ENCODE data around the gene SMARCB1. TPM values are rescaled to one million over a fixed set of nuclear protein-coding genes. Genes with fewer than 3 reads are reported as not detected.

SMARCB1 gene
- polyA plus RNA-seq, 1 donor (not counting 4 experiments of a cell fraction or from before 2014, with no cell fraction given), result 95.2 TPM

- H3K4me2 ChIP-seq (ENCODE audit: control insufficient read depth, extremely low read depth, insufficient read depth, low read depth, low read length), result no peak overlapping the region
- peaks cover 8% of the 10 kb centered on the region for H3K27me3 ChIP-seq (ENCODE audit: control insufficient read depth, extremely low read depth, insufficient read depth, low read length)
- dilution Hi-C loops (cut with MboI; ENCODE audit: extremely low pct_ligation_motif_present, low sequenced_read_pairs), result no loop called here
- FAIRE-seq (no peak), DNase-seq (ENCODE audit: low read depth, low spot score) (no peak)
- no peak overlapping the region for H3K4me3 ChIP-seq (ENCODE audit: control insufficient read depth in 2 of 3, extremely low read depth in 1 of 3, insufficient read depth in 2 of 3, low read depth in 1 of 3, low read length in 3 of 3)
- peaks cover 3% of the 10 kb centered on the region for H3K4me1 ChIP-seq (ENCODE audit: control insufficient read depth, extremely low read depth, insufficient read depth, low read length)
- H4K20me1 ChIP-seq (ENCODE audit: control insufficient read depth, extremely low read depth, insufficient read depth, low read length), result no peaks in the 10 kb centered on the region
- no peaks in the 10 kb centered on the region for H3K9me3 ChIP-seq (ENCODE audit: control insufficient read depth, low read depth, low read length)
- H3K27ac ChIP-seq (ENCODE audit: control insufficient read depth, insufficient read depth, low read length), result no peak overlapping the region
- H3K36me3 ChIP-seq (ENCODE audit: control insufficient read depth in 2 of 2, extremely low read depth in 1 of 2, insufficient read depth in 2 of 2, low read length in 2 of 2), result no peaks in the 10 kb centered on the region
- no peak overlapping the region for H2AFZ ChIP-seq (ENCODE audit: control insufficient read depth, low read length)
- no peak overlapping the region for H3K9ac ChIP-seq (ENCODE audit: control insufficient read depth, extremely low read depth, insufficient read depth, low read length)
- no peaks in the 10 kb centered on the region for H3K79me2 ChIP-seq (ENCODE audit: control insufficient read depth, insufficient read depth, low read length)
- no peak for TF ChIP-seq CTCF (optimal IDR thresholded peaks at IDR 0.05 in 1 of 3, IDR thresholded peaks at IDR 0.05 in 1 of 3, conservative IDR thresholded peaks at IDR 0.05 in 1 of 3; ENCODE audit: extremely low read depth in 1 of 3, insufficient read depth in 2 of 3, low read length in 3 of 3)
- TF ChIP-seq EZH2 (IDR thresholded peaks at IDR 0.05; ENCODE audit: low read length), result no peak
- H3K9me1 ChIP-seq (ENCODE audit: control insufficient read depth, extremely low read depth, insufficient read depth, low read length), result no peaks in the 10 kb centered on the region
These were observed 22.8 kb upstream of the SMARCB1 start for GRCh38 chr22:23763954-23764353.

GRCh38 chr22:23764899-23765881 is 21.6 kb upstream of the SMARCB1 start:
- dilution Hi-C loops (cut with MboI; ENCODE audit: extremely low pct_ligation_motif_present, low sequenced_read_pairs), result no loop called here
- H3K27ac ChIP-seq (ENCODE audit: control insufficient read depth, insufficient read depth, low read length), result no peak overlapping the region

More at GRCh38 chr22:23764899-23765881, 21.6 kb upstream of the SMARCB1 start:
- Histone ChIP-seq H3K36me3 (ENCODE audit: control insufficient read depth in 2 of 2, extremely low read depth in 1 of 2, insufficient read depth in 2 of 2, low read length in 2 of 2) (no peaks in the 10 kb centered on the region), H3K9me1 (ENCODE audit: control insufficient read depth, extremely low read depth, insufficient read depth, low read length) (no peaks in the 10 kb centered on the region), H4K20me1 (ENCODE audit: control insufficient read depth, extremely low read depth, insufficient read depth, low read length) (no peaks in the 10 kb centered on the region), H3K9me3 (ENCODE audit: control insufficient read depth, low read depth, low read length) (no peaks in the 10 kb centered on the region), H2AFZ (ENCODE audit: control insufficient read depth, low read length) (no peak overlapping the region), H3K4me2 (ENCODE audit: control insufficient read depth, extremely low read depth, insufficient read depth, low read depth, low read length) (no peak overlapping the region), H3K27me3 (ENCODE audit: control insufficient read depth, extremely low read depth, insufficient read depth, low read length) (peaks cover 8% of the 10 kb centered on the region), H3K79me2 (ENCODE audit: control insufficient read depth, insufficient read depth, low read length) (no peaks in the 10 kb centered on the region), H3K4me3 (ENCODE audit: control insufficient read depth in 2 of 3, extremely low read depth in 1 of 3, insufficient read depth in 2 of 3, low read depth in 1 of 3, low read length in 3 of 3) (no peak overlapping the region), H3K4me1 (ENCODE audit: control insufficient read depth, extremely low read depth, insufficient read depth, low read length) (peaks cover 3% of the 10 kb centered on the region), H3K9ac (ENCODE audit: control insufficient read depth, extremely low read depth, insufficient read depth, low read length) (no peak overlapping the region)
- DNase-seq (ENCODE audit: low read depth, low spot score) (no peak), FAIRE-seq (no peak)
- TF ChIP-seq EZH2 (IDR thresholded peaks at IDR 0.05; ENCODE audit: low read length), result no peak
- no peak for TF ChIP-seq CTCF (optimal IDR thresholded peaks at IDR 0.05 in 1 of 3, IDR thresholded peaks at IDR 0.05 in 1 of 3, conservative IDR thresholded peaks at IDR 0.05 in 1 of 3; ENCODE audit: extremely low read depth in 1 of 3, insufficient read depth in 2 of 3, low read length in 3 of 3)

All from keratinocyte (primary cell).